HL-60/S4 treated with phorbol 12-myristate 13-acetate at 8.2 ng/mL for 4 days and 3 days (cell line): ENCODE data around the gene GINS2.

Source experiments
- in situ Hi-C: fragments of 300-500 bp; cut with MboI; formaldehyde crosslinking; loops from 2 replicates; pipeline ENCODE4 v1.15.0; 2022; ENCODE audit warnings: low sequenced_read_pairs

Gene GINS2

GRCh38 chr16:85688586-85689284, at the start of gene GINS2:
Gene GINS2, minus strand, starts transcription at chr16:85688954. Its CDS starts 56 bp downstream, at chr16:85688898.
- in situ Hi-C loops = no loop called here

- in situ Hi-C loops = no loop called here
These were observed 48.2 kb upstream of the GINS2 start for GRCh38 chr16:85736921-85737320.

GRCh38 chr16:85735946-85736345, 47.2 kb upstream of the GINS2 start:
- in situ Hi-C loops = no loop called here

- in situ Hi-C loops = no loop called here
These were observed 46.5 kb upstream of the GINS2 start for GRCh38 chr16:85735225-85735635.

- in situ Hi-C loops = no loop called here
These were observed 45.7 kb upstream of the GINS2 start for GRCh38 chr16:85734311-85735017.

- in situ Hi-C loops = no loop called here
These were observed 45.1 kb upstream of the GINS2 start for GRCh38 chr16:85733839-85734170.

GRCh38 chr16:85733155-85733838, 44.5 kb upstream of the GINS2 start:
- in situ Hi-C loops = no loop called here

GRCh38 chr16:85731179-85731578, 42.4 kb upstream of the GINS2 start:
- in situ Hi-C loops = no loop called here

- in situ Hi-C loops = no loop called here
These were observed 41.4 kb upstream of the GINS2 start for GRCh38 chr16:85730186-85730465.

GRCh38 chr16:85729452-85730185, 40.9 kb upstream of the GINS2 start:
- in situ Hi-C loops = no loop called here

GRCh38 chr16:85728879-85729278, 40.1 kb upstream of the GINS2 start:
- in situ Hi-C loops = no loop called here

GRCh38 chr16:85724936-85725335, 36.2 kb upstream of the GINS2 start:
- in situ Hi-C loops = no loop called here

- in situ Hi-C loops = no loop called here
These were observed 35.5 kb upstream of the GINS2 start for GRCh38 chr16:85724126-85724879.

- in situ Hi-C loops = no loop called here
These were observed 33.6 kb upstream of the GINS2 start for GRCh38 chr16:85722128-85722893.

GRCh38 chr16:85720302-85720637, 31.5 kb upstream of the GINS2 start:
- in situ Hi-C loops = no loop called here

- in situ Hi-C loops = no loop called here
These were observed 31.0 kb upstream of the GINS2 start for GRCh38 chr16:85719605-85720301.

- in situ Hi-C loops = no loop called here
These were observed 29.9 kb upstream of the GINS2 start for GRCh38 chr16:85718682-85719081.

GRCh38 chr16:85718153-85718477, 29.4 kb upstream of the GINS2 start:
- in situ Hi-C loops = no loop called here

- in situ Hi-C loops = no loop called here
These were observed 28.8 kb upstream of the GINS2 start for GRCh38 chr16:85717393-85718152.
